Measurements from ENCODE around the gene PHF2. TPM values are rescaled to one million over a fixed set of nuclear protein-coding genes. Genes with fewer than 3 reads are reported as not detected.

PHF2 gene
- 14.9 and 16.1 TPM in 2 replicates for total RNA-seq (2014; rRNA removed; shearing (Covaris generic))

DNA sequence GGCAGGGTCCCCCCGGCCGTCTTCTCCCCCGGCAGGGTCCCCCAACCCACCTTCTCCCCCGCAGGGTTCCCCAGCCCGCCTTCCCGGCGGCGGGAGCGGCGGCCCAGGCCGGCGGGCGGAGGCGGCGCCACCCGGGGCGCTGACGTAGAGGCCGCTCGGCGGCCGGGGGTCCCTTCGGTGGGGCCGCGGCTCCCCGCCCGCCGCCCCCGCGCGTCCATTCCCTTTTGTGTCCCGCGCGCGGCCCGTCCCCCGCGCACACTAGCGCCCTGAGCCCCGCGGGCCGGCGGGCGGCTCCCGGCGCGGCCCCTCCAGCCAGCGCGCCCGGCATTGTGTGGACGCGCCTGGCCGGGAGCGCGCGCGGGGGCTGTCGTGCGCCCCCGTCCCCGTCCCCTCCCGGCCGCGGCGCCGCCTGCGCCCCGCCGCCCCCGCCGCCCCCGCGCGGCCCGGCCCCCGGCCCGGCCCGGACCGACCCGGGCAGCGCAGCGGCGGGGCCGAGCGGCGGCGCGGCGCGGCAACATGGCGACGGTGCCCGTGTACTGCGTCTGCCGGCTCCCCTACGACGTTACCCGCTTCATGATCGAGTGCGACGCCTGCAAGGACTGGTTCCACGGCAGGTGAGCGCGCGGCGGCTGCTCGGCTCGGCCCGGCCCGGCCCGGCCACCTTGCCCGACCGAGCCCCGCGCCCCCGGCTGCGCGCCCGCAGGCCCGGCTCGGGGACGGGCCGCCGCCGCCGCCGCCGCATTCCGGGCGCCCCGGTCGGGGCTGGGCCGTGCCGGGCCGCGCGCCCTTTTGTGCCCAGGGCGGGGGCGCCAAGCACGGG lies at the start of gene PHF2:
PHF2 (plus strand) TSS at position 327 of the 820 bp plus-strand sequence; CDS start at position 517, 190 bp downstream.

Other genes with a start within 250 kb of the PHF2 start
- gene FAM120A, start 124.9 kb upstream of the PHF2 start, total RNA-seq (2014; rRNA removed; shearing (Covaris generic)): 77.9 and 79.3 TPM in 2 replicates
- 39.4 and 48.4 TPM in 2 replicates for gene FAM120AOS, start 123.0 kb upstream of the PHF2 start, total RNA-seq (2014; rRNA removed; shearing (Covaris generic))